Esophagus muscularis mucosa (tissue), 4 donors: ENCODE data around the gene ECI1. TPM values are rescaled to one million over a fixed set of nuclear protein-coding genes. Genes with fewer than 3 reads are reported as not detected.

ENCODE experiments used
- DNase-seq: peaks from one replicate; pipeline ENCODE4 v3.0.0-alpha.2; 2017; ENCODE audit errors: extremely low spot score
- H3K27ac ChIP-seq, 4 donors: fragments of 200-600 bp; sonication (generic); replicated peaks in 1 of 4; 1 replicate in 3 of 4; 2 replicates in 1 of 4; pipeline ENCODE4 v1.5.1; 2016 to 2019; ENCODE audit warnings: mild to moderate bottlenecking in 1 of 4
- H3K27me3 ChIP-seq, 4 donors: fragments of 200-600 bp; sonication (generic); one replicate each; pipeline versions ENCODE4 v1.5.1 to v1.6.0; 2016 to 2019
- H3K36me3 ChIP-seq, 4 donors: fragments of 200-600 bp; sonication (generic); one replicate each; pipeline ENCODE4 v1.5.1; 2016 to 2019
- H3K4me1 ChIP-seq, 4 donors: fragments of 200-600 bp; sonication (generic); one replicate each; pipeline ENCODE4 v1.5.1; 2016 to 2019
- H3K4me3 ChIP-seq, 4 donors: fragments of 200-600 bp; sonication (generic); 1 replicate in 2 of 4; 2 replicates in 2 of 4; pipeline ENCODE4 v1.5.1; 2016 to 2019; ENCODE audit warnings: mild to moderate bottlenecking in 4 of 4, moderate library complexity in 1 of 4
- H3K9me3 ChIP-seq, 4 donors: fragments of 200-600 bp; sonication (generic); 1 replicate in 3 of 4; 2 replicates in 1 of 4; pipeline ENCODE4 v1.5.1; 2016 to 2019
- EP300 ChIP-seq: sonication (generic); formaldehyde crosslinking; IDR thresholded peaks from one replicate; pipeline ENCODE4 v1.6.1; 2017; ENCODE audit warnings: antibody characterized with exemption
- POLR2A ChIP-seq: fragments of 450-650 bp; IDR thresholded peaks from one replicate; pipeline ENCODE4 v1.6.1; 2017; ENCODE audit warnings: antibody characterized with exemption, moderate library complexity, mild to moderate bottlenecking, low read depth
- POLR2AphosphoS5 ChIP-seq, 2 donors: sonication (generic); formaldehyde crosslinking; IDR thresholded peaks; one replicate each; pipeline ENCODE4 v1.6.1; 2017; ENCODE audit warnings: antibody characterized with exemption in 2 of 2
- WGBS: methylation state at CpG from one replicate; pipeline ENCODE4 v1.1.5; 2018; 5-methylcytosine and 5-hydroxymethylcytosine counted together
- intact Hi-C: fragments of 100-400 bp; cut with DNase I; formaldehyde crosslinking; loops from one replicate; pipeline ENCODE4 v1.15.1; 2023
- total RNA-seq, 4 donors: library from RNA; depleted of rRNA; stranded (reverse); fragments of >200 nt; gene quantifications; one replicate each; pipeline versions ENCODE4 v1.1.0 to v1.2.1, GENCODE V29; 2016
- TF ChIP-seq, protein P1 (sequence below), 3 experiments: fragments of 200-600 bp in 2 of 3; fragments of 450-650 bp in 1 of 3; sonication (generic) in 2 of 3; IDR thresholded peaks; one replicate each; pipeline ENCODE4 v1.5.1; 2017 to 2019; ENCODE audit warnings: antibody characterized with exemption in 3 of 3, mild to moderate bottlenecking in 2 of 3, moderate library complexity in 1 of 3

Gene ECI1
- total RNA-seq, 4 donors from 2014 or later = 51.9 to 115 (median 86.6) TPM

DNA sequence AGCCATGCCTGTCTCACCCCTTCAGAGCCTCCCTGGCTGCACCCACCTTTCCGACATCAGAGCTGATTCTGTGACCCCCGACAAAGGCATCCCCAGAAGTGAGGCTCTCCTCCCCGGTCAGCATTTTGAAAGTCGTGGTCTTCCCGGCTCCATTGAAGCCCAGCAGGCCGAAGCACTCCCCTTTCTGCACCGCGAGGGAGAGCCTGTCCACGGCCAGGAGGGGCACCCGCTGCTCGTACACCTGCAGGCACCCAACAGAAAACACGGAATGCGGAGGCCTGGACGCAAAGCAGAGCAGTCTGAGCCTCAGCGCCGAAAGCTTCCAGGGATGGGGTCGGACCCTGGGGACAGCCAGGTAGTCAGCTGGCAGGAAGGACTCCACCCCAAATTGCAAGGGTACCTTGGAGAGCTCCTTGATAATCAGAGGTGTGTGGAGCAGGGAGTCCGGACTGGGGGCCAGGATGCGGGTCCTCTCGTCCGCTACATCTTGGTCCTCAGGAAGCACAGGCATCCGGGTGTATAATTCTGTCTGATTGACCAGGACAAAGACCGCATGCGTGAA lies 29.7 kb upstream of the ECI1 start:
- no peaks in the 10 kb centered on the region for H3K4me1 ChIP-seq
- H3K36me3 ChIP-seq = peaks cover 11 to 92% (median 68%) of the 10 kb centered on the region in 4 donors
- TF ChIP-seq EP300 = no peak
- no peak for TF ChIP-seq POLR2AphosphoS5 (IDR thresholded peaks at IDR 0.05)
- TF ChIP-seq, protein P1, sequence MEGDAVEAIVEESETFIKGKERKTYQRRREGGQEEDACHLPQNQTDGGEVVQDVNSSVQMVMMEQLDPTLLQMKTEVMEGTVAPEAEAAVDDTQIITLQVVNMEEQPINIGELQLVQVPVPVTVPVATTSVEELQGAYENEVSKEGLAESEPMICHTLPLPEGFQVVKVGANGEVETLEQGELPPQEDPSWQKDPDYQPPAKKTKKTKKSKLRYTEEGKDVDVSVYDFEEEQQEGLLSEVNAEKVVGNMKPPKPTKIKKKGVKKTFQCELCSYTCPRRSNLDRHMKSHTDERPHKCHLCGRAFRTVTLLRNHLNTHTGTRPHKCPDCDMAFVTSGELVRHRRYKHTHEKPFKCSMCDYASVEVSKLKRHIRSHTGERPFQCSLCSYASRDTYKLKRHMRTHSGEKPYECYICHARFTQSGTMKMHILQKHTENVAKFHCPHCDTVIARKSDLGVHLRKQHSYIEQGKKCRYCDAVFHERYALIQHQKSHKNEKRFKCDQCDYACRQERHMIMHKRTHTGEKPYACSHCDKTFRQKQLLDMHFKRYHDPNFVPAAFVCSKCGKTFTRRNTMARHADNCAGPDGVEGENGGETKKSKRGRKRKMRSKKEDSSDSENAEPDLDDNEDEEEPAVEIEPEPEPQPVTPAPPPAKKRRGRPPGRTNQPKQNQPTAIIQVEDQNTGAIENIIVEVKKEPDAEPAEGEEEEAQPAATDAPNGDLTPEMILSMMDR (IDR thresholded peaks at IDR 0.05) = no peak
- TF ChIP-seq POLR2A = no peak
- no peak overlapping the region for H3K4me3 ChIP-seq
- DNase-seq = no peak
- intact Hi-C loops = no loop called here
- no peaks in the 10 kb centered on the region for H3K27me3 ChIP-seq
- WGBS = 86% methylated on average over 19 of the region's 24 CpGs
- no peaks in the 10 kb centered on the region for H3K9me3 ChIP-seq
- no peak overlapping the region for H3K27ac ChIP-seq

DNA sequence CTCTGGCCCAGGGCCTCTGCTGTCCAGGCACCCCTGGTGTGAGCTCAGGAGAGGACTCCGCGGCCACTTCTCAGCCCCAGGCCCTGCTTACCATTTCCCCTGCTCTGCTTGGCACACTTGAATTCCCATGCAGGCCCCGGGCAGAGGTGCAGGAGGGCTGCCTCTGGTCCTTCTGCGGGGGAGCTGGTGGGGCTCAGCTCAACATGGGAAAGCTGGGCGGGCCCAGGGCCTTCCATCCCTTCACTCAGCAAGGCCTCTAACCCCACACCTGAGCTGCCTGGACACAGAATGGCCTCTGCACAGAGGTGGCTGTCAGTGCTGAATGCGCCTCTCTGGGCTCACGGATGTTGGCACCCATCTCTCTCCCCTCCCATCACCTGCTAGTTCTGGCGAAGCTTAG lies 29.1 kb upstream of the ECI1 start:
- no peaks in the 10 kb centered on the region for H3K27me3 ChIP-seq
- no peak overlapping the region for H3K4me3 ChIP-seq
- no peaks in the 10 kb centered on the region for H3K4me1 ChIP-seq
- peaks cover 11 to 90% (median 64%) of the 10 kb centered on the region in 4 donors for H3K36me3 ChIP-seq
- no peak for DNase-seq
- intact Hi-C loops = no loop called here
- no peaks in the 10 kb centered on the region for H3K9me3 ChIP-seq
- no peak overlapping the region for H3K27ac ChIP-seq
- WGBS = 95% methylated on average over 8 of the region's 8 CpGs
- TF ChIP-seq, protein P1 (IDR thresholded peaks at IDR 0.05) = no peak
- TF ChIP-seq POLR2A (no peak), POLR2AphosphoS5 (IDR thresholded peaks at IDR 0.05) (no peak), EP300 (no peak)

DNA sequence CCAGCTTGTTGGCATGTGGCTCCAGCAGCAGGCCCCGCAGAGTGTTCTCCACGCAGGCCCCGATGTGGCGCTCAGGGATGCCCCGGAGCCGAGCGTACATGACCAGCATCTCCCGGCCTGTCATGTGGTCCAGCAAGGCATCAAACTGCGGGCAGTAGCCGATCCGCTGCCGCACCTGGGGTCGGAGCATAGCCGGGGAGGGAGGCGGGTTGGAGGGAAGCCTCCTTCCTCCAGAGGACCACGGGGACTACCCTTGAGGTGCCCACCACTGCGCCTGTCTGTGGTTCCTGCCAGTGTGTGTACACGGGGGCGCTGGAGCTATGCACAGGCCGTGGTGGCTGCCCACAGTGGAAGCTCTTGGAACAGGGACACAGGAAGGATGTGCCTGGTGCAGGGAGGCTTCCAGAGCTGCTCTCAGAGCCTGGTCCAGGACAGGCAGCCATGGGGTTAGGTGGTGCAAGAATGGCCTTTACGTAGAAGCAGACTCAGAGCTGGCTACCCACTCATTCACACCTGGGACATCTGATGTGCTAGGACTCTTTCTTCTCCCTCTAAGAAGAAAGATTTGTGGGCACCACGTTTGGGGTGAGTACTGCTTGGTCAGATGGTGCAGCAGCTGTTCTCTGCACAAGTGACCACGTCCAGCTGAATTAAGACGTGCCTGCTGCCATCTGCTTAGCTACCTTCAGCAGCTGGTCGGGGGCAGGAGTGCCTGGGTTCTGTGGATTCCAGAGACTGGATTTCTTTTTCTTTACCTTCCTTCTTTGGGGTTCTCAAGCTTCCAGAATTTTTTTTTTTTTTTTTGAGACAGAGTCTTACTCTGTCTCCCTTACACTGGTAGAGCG lies 27.8 kb upstream of the ECI1 start:
- Histone ChIP-seq H3K9me3 (no peaks in the 10 kb centered on the region), H3K4me3 (no peak overlapping the region), H3K36me3 (peaks cover 11 to 77% (median 51%) of the 10 kb centered on the region in 4 donors), H3K27me3 (no peaks in the 10 kb centered on the region), H3K4me1 (no peaks in the 10 kb centered on the region), H3K27ac (no peak overlapping the region)
- DNase-seq = no peak
- TF ChIP-seq EP300 (no peak), POLR2AphosphoS5 (IDR thresholded peaks at IDR 0.05) (no peak), POLR2A (no peak)
- TF ChIP-seq, protein P1 (IDR thresholded peaks at IDR 0.05) = no peak
- WGBS = 89% methylated on average over 24 of the region's 26 CpGs
- intact Hi-C loops = no loop called here

DNA sequence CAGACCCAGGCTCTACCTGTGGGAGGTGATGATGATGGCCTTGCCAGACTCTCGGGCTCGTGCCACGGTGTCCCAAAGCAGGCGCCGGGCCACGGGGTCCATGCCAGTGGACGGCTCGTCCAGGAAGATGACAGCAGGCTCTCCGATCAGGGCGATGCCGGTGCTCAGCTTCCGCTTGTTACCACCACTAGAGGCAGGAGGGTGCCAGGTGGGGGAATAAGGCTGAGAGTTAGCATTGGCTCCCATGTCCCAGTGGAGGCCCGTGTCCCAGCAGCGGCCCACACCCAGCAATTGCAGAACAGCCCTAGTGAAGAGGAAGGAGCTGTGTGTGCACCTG lies 26.9 kb upstream of the ECI1 start:
- intact Hi-C loops = no loop called here
- Histone ChIP-seq H3K4me1 (no peaks in the 10 kb centered on the region), H3K4me3 (no peak overlapping the region), H3K9me3 (no peaks in the 10 kb centered on the region), H3K27ac (no peak overlapping the region), H3K36me3 (peaks cover 11 to 70% (median 41%) of the 10 kb centered on the region in 4 donors), H3K27me3 (no peaks in the 10 kb centered on the region)
- WGBS = 87% methylated on average over 3 of the region's 14 CpGs
- TF ChIP-seq POLR2AphosphoS5 (IDR thresholded peaks at IDR 0.05) (no peak), EP300 (no peak), POLR2A (no peak)
- TF ChIP-seq, protein P1 (IDR thresholded peaks at IDR 0.05) = no peak
- no peak for DNase-seq
